Stimulated activated naive CD4-positive, alpha-beta T cell treated with Interleukin-2 at 50 U/mL for 16 hours (primary cell): Measurements from ENCODE around the gene GALT.
A peak's percentile ranks its signal among the peaks of the same experiment; 100 is the strongest.

ENCODE experiments used
- DNase-seq: peaks from one replicate; lab custom pipeline; 2025; lab: John Stamatoyannopoulos, UW

The GALT gene

DNA sequence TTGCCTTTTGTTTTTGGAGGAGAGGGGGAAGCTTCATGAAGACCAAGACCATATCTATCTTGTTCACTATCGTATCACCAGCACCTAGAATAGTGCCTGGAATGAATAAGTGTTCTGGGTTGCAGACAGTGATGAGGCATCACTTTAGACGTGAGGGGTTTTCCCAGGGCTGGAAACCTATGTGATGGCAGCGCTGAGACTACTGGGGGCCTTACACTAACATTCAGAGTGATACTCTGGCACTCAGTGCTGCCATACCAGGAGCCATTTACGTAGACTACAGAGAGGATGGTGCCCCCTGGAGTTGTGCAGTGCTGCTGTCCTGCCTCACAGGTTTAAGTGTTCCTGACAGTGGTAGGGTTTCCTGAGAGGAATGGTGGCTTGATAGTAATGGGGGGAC is 37.7 kb downstream of the GALT start:
- DNase-seq: peak; percentile 17

DNA sequence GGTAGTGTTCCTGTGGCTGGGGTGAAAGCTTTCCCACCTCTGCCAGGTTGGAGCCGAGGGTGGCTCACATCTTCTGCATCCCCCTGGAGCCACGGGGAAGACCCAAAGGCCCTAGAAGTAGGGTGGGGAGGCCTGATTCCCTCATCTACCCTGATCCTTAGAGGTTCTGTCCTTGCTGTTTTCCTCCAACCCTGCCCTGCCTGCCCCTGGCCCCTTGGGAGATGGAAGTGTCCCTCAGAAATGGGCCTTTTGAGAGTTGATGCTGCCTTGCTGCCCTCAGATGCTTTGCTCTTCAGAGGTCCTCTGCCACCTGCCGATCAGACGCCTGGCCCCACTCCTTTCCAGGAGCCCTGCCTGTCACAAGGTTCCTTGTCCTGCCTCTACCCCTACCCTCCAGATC is 38.3 kb downstream of the GALT start:
- DNase-seq: no peak

- DNase-seq: no peak
Observed at GRCh38 chr9:34685591-34685990, 39.1 kb downstream of the GALT start.

- DNase-seq: no peak
Observed at GRCh38 chr9:34686231-34686630, 39.8 kb downstream of the GALT start.

DNA sequence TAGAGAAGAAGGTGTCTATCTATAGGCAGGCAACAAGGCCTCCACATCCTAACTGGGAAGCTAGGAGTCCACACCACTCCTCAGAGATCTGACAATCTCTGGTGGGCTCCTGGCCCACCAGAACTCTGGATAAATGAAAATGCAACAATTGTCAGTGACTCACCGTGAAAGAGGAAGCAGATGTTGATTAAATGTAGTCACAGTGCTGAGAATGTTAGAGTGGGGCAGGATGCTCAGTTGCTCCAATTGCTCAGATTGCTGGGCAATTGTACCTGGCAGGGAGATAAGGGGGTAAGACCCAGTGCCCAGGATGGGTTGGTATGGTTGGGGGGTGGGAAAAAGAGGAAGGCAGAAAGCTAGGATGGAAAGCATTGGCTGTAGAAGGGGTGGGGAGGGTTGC is 40.3 kb downstream of the GALT start:
- DNase-seq: no peak

- no peak for DNase-seq
Observed at GRCh38 chr9:34687276-34688030, 41.0 kb downstream of the GALT start.

DNA sequence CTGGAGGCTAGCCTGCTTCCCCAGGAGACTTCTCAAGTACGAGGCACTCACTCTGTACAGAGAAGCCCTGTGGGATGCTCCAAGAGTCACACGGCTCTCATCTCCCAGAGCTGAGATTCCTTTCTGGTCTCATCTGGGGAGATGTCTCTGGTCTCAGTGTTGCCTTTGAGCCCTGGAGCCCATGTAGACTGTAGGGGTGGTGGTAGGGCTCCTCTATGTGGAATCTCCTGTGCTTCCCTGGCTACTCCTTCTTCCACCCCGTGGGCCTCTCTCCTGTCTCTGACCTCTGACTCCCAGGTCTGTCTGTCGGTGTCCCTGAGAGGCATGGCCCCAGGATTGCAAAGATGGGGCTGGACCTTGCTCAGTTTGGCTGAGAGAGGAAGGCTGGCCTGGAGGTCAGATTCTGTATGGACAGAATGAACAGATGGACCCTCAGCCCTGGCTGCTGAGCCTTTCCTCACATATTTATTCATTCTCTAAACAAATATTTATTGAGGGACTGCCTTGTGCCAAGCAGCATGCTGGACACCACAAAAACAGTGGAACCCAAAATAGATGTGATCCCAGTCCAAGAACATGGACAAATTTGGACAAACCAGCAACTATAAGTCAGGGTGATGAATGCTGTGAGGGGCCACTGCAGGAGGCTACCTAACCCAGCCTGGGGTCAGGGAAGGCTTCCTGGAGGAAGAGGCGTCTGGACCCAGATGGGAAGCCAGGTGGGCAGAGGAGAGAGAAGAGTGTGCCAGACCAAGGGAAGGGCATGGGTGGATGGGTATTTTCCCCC is 42.0 kb downstream of the GALT start:
- DNase-seq: no peak

DNA sequence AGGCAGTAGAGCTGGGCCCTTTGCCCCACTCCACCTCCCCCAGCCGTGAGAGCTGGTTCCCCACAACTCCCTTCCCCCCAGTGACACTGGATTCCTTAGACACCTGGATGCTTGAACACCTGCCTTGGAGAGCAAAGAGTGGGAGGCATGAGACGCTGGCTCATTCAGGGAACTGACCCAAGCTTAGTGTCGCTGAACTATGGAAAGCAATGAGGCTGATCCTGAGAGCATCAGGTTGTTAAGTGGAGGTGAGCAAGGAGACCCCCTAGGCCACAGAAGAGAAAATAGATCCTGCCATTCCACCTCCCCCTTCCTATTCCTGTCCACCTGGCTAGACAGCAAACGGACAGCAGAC is 42.6 kb downstream of the GALT start:
- DNase-seq: no peak

DNA sequence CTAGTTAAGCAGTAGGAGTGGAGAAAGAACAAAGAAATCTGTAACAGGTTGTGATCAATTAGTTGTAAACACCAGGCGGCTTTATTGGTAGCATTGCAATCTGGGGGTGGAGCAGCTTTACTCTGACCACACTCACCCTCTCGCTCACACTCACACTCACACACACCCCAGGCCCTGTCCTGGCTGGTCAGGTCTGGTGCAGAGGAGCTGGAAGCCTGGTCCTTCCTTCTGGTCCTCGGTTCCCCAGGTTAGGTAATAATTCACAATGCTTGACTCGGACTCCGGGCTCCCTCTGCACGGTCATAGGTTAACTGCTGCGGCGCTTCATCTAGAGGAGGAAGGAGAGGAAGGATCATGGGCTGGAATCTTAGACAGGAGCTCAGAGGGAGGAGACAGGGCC is 43.0 kb downstream of the GALT start:
- no peak for DNase-seq

DNA sequence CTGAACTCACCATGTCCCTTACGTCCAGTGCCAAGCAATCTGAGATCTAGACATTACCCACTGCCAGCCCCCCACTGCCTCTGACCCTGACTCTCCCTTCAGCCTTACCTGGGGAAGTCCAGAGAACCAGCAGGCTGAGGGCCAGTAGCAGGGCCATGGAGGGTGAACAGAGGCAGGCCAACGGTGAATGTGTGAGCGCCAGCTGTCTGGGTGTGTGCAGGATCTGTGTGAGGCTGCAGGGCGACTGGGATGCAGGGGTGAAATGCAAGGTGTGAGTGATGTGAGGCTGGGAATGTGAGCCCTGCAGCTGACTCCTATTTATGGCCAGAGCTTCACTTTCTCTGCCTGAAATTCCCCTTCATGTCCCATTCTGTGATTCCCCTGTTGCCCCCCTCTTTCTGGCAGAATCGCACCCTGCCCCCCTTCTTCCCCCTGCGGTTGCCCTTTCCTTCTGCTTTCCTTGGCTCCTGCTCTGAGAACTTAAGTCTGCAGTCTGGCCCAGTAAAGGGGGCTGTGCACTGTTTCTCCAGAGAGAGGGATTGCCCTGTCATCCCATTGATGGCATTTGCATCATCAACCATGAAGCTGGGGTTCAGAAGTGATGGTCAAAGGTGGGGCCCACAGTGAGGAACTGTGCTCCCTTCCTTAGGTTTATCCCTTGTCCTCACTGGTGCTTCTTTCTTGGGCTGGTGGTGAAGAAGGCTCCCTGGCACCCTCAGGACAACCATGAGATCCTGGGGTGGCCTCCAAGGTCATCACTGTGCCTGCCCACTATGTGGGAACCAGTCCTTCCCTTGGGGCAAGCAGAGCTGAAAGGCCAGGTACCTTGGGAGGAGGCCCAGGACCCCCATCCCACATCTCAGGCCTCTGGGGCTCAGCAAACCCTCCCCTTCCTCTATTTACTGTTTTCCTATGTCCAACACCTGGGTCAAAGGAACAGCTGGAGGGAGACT is 44.8 kb downstream of the GALT start, which contains the start of gene CCL19:
Gene CCL19, minus strand, starts transcription at position 294 of the 953 bp plus-strand sequence. Its CDS starts 137 bp downstream, at position 157.
- no peak for DNase-seq

DNA sequence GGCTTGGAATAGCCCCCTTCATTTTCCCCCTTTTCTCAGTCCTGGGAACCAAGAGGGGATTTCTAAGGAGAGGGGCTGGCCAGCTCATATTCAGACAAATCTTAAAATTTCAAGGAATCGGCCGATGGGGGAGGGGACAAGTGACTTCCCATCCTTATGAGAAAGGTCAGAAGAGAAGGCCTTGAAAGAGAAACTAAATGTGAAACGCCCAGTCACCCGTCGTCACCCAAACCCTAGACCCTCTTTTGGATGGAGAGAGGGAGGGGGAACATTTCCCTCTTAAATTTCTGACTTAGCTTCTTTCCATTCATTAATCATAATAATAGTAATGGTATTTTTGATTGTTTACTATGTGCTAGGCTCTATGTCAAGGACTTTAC is 45.5 kb downstream of the GALT start:
- no peak for DNase-seq

- no peak for DNase-seq
Observed at GRCh38 chr9:34693560-34693959, 47.1 kb downstream of the GALT start.

- no peak for DNase-seq
Observed at GRCh38 chr9:34694811-34695210, 48.3 kb downstream of the GALT start.
